ENCODE data around the gene GUCY1B1. TPM values are rescaled to one million over a fixed set of nuclear protein-coding genes. Genes with fewer than 3 reads are reported as not detected.

The GUCY1B1 gene
- total RNA-seq, 1 donor = 1.1 TPM

GRCh38 chr4:155832664-155833063 lies 73.8 kb downstream of the GUCY1B1 start:
- no peak overlapping the region for H3K4me2 ChIP-seq (ENCODE audit: insufficient read depth, low read length)
- no peaks in the 10 kb centered on the region for H3K79me2 ChIP-seq (ENCODE audit: insufficient read depth, low read length)
- no peaks in the 10 kb centered on the region for H3K27me3 ChIP-seq (ENCODE audit: insufficient read depth, low read length)
- no peaks in the 10 kb centered on the region for H3K4me1 ChIP-seq (ENCODE audit: insufficient read depth, low read length)
- no peaks in the 10 kb centered on the region for H3K9me3 ChIP-seq (ENCODE audit: low read depth, low read length)
- no peak overlapping the region for H3K27ac ChIP-seq (ENCODE audit: low read depth, low read length)
- H3K4me3 ChIP-seq (ENCODE audit: insufficient read depth, low read length) = no peak overlapping the region
- H2AFZ ChIP-seq (ENCODE audit: low read length) = no peak overlapping the region
- no peaks in the 10 kb centered on the region for H4K20me1 ChIP-seq (ENCODE audit: insufficient read depth, low read length)
- DNase-seq (ENCODE audit: insufficient read length, low spot score, missing footprints) = no peak
- TF ChIP-seq, protein P1, sequence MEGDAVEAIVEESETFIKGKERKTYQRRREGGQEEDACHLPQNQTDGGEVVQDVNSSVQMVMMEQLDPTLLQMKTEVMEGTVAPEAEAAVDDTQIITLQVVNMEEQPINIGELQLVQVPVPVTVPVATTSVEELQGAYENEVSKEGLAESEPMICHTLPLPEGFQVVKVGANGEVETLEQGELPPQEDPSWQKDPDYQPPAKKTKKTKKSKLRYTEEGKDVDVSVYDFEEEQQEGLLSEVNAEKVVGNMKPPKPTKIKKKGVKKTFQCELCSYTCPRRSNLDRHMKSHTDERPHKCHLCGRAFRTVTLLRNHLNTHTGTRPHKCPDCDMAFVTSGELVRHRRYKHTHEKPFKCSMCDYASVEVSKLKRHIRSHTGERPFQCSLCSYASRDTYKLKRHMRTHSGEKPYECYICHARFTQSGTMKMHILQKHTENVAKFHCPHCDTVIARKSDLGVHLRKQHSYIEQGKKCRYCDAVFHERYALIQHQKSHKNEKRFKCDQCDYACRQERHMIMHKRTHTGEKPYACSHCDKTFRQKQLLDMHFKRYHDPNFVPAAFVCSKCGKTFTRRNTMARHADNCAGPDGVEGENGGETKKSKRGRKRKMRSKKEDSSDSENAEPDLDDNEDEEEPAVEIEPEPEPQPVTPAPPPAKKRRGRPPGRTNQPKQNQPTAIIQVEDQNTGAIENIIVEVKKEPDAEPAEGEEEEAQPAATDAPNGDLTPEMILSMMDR (IDR thresholded peaks at IDR 0.05; ENCODE audit: extremely low read depth, low read depth, low read length) = no peak
- H3K36me3 ChIP-seq (ENCODE audit: insufficient read depth, low read length) = no peaks in the 10 kb centered on the region

- Histone ChIP-seq H3K9me3 (ENCODE audit: low read depth, low read length) (no peaks in the 10 kb centered on the region), H3K27me3 (ENCODE audit: insufficient read depth, low read length) (no peaks in the 10 kb centered on the region), H3K27ac (ENCODE audit: low read depth, low read length) (no peak overlapping the region), H3K36me3 (ENCODE audit: insufficient read depth, low read length) (no peaks in the 10 kb centered on the region), H3K79me2 (ENCODE audit: insufficient read depth, low read length) (no peaks in the 10 kb centered on the region), H3K4me3 (ENCODE audit: insufficient read depth, low read length) (no peak overlapping the region), H2AFZ (ENCODE audit: low read length) (no peak overlapping the region), H4K20me1 (ENCODE audit: insufficient read depth, low read length) (no peaks in the 10 kb centered on the region), H3K4me2 (ENCODE audit: insufficient read depth, low read length) (no peak overlapping the region), H3K4me1 (ENCODE audit: insufficient read depth, low read length) (peaks cover 4% of the 10 kb centered on the region)
- no peak for DNase-seq (ENCODE audit: insufficient read length, low spot score, missing footprints)
- TF ChIP-seq, protein P1 (IDR thresholded peaks at IDR 0.05; ENCODE audit: extremely low read depth, low read depth, low read length) = no peak
Measured at GRCh38 chr4:155837203-155837796, 78.5 kb downstream of the GUCY1B1 start.

DNA sequence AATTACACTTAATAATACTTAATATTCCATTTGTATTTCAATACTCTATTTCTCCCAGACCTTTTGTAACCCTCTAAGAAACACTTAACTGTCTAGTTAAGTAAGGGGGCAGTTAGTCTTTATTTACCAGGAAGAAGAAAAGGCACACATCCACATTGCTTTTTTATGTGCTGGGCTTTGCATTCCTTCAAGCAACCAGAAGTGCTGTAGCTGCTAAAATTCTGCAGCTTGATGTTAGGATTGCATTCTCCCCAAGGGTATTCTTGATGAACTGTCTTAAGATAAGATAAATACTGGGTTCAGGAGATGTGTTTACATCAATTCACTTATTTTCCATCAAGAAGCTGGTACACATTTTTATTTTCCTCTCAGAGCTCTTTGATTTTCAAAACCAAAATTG lies 83.3 kb downstream of the GUCY1B1 start:
- TF ChIP-seq, protein P1 (IDR thresholded peaks at IDR 0.05; ENCODE audit: extremely low read depth, low read depth, low read length) = no peak
- Histone ChIP-seq H3K79me2 (ENCODE audit: insufficient read depth, low read length) (no peaks in the 10 kb centered on the region), H4K20me1 (ENCODE audit: insufficient read depth, low read length) (no peaks in the 10 kb centered on the region), H3K36me3 (ENCODE audit: insufficient read depth, low read length) (no peaks in the 10 kb centered on the region), H3K27ac (ENCODE audit: low read depth, low read length) (no peak overlapping the region), H3K27me3 (ENCODE audit: insufficient read depth, low read length) (peaks cover 3% of the 10 kb centered on the region), H3K4me3 (ENCODE audit: insufficient read depth, low read length) (no peak overlapping the region), H3K9me3 (ENCODE audit: low read depth, low read length) (no peaks in the 10 kb centered on the region), H3K4me1 (ENCODE audit: insufficient read depth, low read length) (peaks cover 4% of the 10 kb centered on the region), H3K4me2 (ENCODE audit: insufficient read depth, low read length) (no peak overlapping the region), H2AFZ (ENCODE audit: low read length) (no peak overlapping the region)
- DNase-seq (ENCODE audit: insufficient read length, low spot score, missing footprints) = no peak

DNA sequence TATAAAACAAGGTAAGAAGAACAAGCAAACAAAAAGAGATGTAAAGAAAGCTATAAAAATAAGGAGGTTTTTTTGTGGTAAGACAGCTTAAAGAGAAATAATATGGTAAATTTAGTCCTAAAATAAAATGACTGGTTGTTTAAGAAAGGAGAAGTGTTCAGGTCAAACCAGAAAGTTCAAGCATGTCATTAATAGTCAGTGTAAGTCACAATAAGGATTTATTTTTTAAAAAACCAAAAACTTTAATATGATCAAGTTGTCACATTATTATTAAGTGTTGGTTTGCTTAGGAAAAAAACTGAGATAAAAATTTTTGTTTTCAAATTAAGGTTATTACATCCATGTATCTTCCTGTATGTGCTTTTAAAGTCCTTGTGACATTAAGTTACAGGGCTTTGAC lies 88.1 kb downstream of the GUCY1B1 start:
- DNase-seq (ENCODE audit: insufficient read length, low spot score, missing footprints) = no peak
- Histone ChIP-seq H3K4me1 (ENCODE audit: insufficient read depth, low read length) (no peaks in the 10 kb centered on the region), H3K4me3 (ENCODE audit: insufficient read depth, low read length) (no peak overlapping the region), H3K9me3 (ENCODE audit: low read depth, low read length) (no peaks in the 10 kb centered on the region), H3K79me2 (ENCODE audit: insufficient read depth, low read length) (no peaks in the 10 kb centered on the region), H2AFZ (ENCODE audit: low read length) (no peak overlapping the region), H3K27me3 (ENCODE audit: insufficient read depth, low read length) (peaks cover 3% of the 10 kb centered on the region), H3K36me3 (ENCODE audit: insufficient read depth, low read length) (no peaks in the 10 kb centered on the region), H3K4me2 (ENCODE audit: insufficient read depth, low read length) (no peak overlapping the region), H3K27ac (ENCODE audit: low read depth, low read length) (no peak overlapping the region), H4K20me1 (ENCODE audit: insufficient read depth, low read length) (no peaks in the 10 kb centered on the region)
- TF ChIP-seq, protein P1 (IDR thresholded peaks at IDR 0.05; ENCODE audit: extremely low read depth, low read depth, low read length) = no peak
